Thyroid gland (tissue), 4 donors: ENCODE data around the gene HBG1. TPM values are rescaled to one million over a fixed set of nuclear protein-coding genes. Genes with fewer than 3 reads are reported as not detected.

Experiments used
- DNase-seq, 2 donors: peaks; one replicate each; pipeline ENCODE4 v3.0.0-alpha.2; 2019
- H3K27ac ChIP-seq, 3 donors: fragments of 200-600 bp; sonication (generic); 1 replicate in 2 of 3; 2 replicates in 1 of 3; pipeline ENCODE4 v1.5.1; 2016 to 2019; ENCODE audit warnings: mild to moderate bottlenecking in 1 of 3, moderate library complexity in 1 of 3
- H3K27me3 ChIP-seq: fragments of 200-600 bp; sonication (generic); one replicate; pipeline ENCODE4 v1.5.1; 2019
- H3K36me3 ChIP-seq, 2 donors: fragments of 200-600 bp; sonication (generic); one replicate each; pipeline ENCODE4 v1.5.1; 2016 to 2019
- H3K4me1 ChIP-seq, 2 donors: fragments of 200-600 bp; sonication (generic); one replicate each; pipeline ENCODE4 v1.5.1; 2017 to 2019
- H3K4me3 ChIP-seq, 3 donors: fragments of 200-600 bp; sonication (generic); replicated peaks in 1 of 3; 1 replicate in 2 of 3; 2 replicates in 1 of 3; pipeline ENCODE4 v1.5.1; 2016; ENCODE audit warnings: mild to moderate bottlenecking in 1 of 3
- H3K9me3 ChIP-seq: fragments of 200-600 bp; sonication (generic); one replicate; pipeline ENCODE4 v1.5.1; 2017
- CTCF ChIP-seq, 6 experiments: fragments of 200-600 bp in 3 of 6; fragments of 450-650 bp in 3 of 6; sonication (generic) in 3 of 6; IDR thresholded peaks; one replicate each; pipeline ENCODE4 v1.5.1; 2016 to 2019; ENCODE audit warnings: antibody characterized with exemption in 6 of 6, mild to moderate bottlenecking in 2 of 6, inconsistent platforms in 1 of 6, moderate library complexity in 1 of 6
- POLR2A ChIP-seq, 2 donors: fragments of 450-650 bp; IDR thresholded peaks; one replicate each; pipeline ENCODE4 v1.6.1; 2017; ENCODE audit warnings: antibody characterized with exemption in 2 of 2, mild to moderate bottlenecking in 2 of 2, moderate library complexity in 1 of 2
- WGBS, 2 donors: methylation state at CpG; one replicate each; pipeline ENCODE4 v1.1.5; 2017; 5-methylcytosine and 5-hydroxymethylcytosine counted together
- intact Hi-C: fragments of 100-400 bp; cut with DNase I; formaldehyde crosslinking; loops from one replicate; pipeline ENCODE4 v1.15.1; 2023
- total RNA-seq, 4 donors: library from RNA; depleted of rRNA; stranded (reverse); fragments of >200 nt; gene quantifications; one replicate each; pipeline ENCODE4 v1.2.3, GENCODE V29; 2016

HBG1 gene
- total RNA-seq, 4 donors from 2014 or later = not detected

GRCh38 chr11:5239046-5239445 is 10.6 kb downstream of the HBG1 start:
- no peaks in the 10 kb centered on the region for H3K9me3 ChIP-seq
- no peaks in the 10 kb centered on the region for H3K27me3 ChIP-seq
- no peak overlapping the region for H3K27ac ChIP-seq
- H3K36me3 ChIP-seq = no peaks in the 10 kb centered on the region
- TF ChIP-seq CTCF (IDR thresholded peaks at IDR 0.05) = no peak
- no peak for TF ChIP-seq POLR2A (IDR thresholded peaks at IDR 0.05)
- H3K4me1 ChIP-seq = no peaks in the 10 kb centered on the region
- intact Hi-C loops = no loop called here
- H3K4me3 ChIP-seq = no peak overlapping the region
- DNase-seq = no peak

- no peak overlapping the region for H3K4me3 ChIP-seq
- WGBS, 2 donors = 57 to 60% methylated on average over 2 of the region's 2 CpGs
- H3K9me3 ChIP-seq = no peaks in the 10 kb centered on the region
- intact Hi-C loops = no loop called here
- DNase-seq = no peak
- H3K36me3 ChIP-seq = no peaks in the 10 kb centered on the region
- no peaks in the 10 kb centered on the region for H3K4me1 ChIP-seq
- no peak for TF ChIP-seq CTCF (IDR thresholded peaks at IDR 0.05)
- no peak for TF ChIP-seq POLR2A (IDR thresholded peaks at IDR 0.05)
- H3K27me3 ChIP-seq = no peaks in the 10 kb centered on the region
- H3K27ac ChIP-seq = no peak overlapping the region
Observed at GRCh38 chr11:5238486-5238885, 11.2 kb downstream of the HBG1 start.

- no peak for DNase-seq
- no peak overlapping the region for H3K4me3 ChIP-seq
- intact Hi-C loops = no loop called here
- no peak overlapping the region for H3K27ac ChIP-seq
- WGBS, 2 donors = 95 to 96% methylated on average over 2 of the region's 2 CpGs
- no peaks in the 10 kb centered on the region for H3K36me3 ChIP-seq
- H3K4me1 ChIP-seq = no peaks in the 10 kb centered on the region
- TF ChIP-seq POLR2A (IDR thresholded peaks at IDR 0.05) (no peak), CTCF (IDR thresholded peaks at IDR 0.05) (no peak)
- no peaks in the 10 kb centered on the region for H3K9me3 ChIP-seq
- H3K27me3 ChIP-seq = no peaks in the 10 kb centered on the region
Observed at GRCh38 chr11:5237420-5237819, 12.2 kb downstream of the HBG1 start.

DNA sequence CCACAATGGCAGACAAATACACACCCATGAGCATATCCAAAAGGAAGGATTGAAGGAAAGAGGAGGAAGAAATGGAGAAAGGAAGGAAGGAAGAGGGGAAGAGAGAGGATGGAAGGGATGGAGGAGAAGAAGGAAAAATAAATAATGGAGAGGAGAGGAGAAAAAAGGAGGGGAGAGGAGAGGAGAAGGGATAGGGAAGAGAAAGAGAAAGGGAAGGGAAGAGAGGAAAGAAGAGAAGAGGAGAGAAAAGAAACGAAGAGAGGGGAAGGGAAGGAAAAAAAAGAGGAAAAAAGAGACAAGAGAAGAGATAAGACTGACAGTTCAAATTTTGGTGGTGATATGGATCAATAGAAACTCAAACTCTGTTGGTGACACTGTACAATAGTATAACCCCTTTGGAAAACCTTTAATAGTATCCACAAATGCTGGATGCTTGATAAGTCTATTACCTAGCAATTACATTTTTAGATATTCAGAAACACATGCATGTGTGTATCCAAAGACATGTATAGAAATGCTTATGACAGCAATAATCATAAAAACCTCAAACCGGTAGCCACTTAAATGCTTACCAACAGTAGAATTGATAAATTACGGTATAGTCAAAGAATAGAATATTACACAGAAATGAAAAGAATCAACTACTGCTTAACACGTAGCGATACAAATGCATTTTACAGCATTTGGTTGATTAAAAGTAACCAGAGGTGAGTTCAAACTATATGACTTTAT is 14.1 kb downstream of the HBG1 start:
- no peak for DNase-seq
- WGBS, 2 donors = 88 to 93% methylated on average over 5 of the region's 5 CpGs
- Histone ChIP-seq H3K27ac (no peak overlapping the region), H3K4me1 (no peaks in the 10 kb centered on the region), H3K36me3 (no peaks in the 10 kb centered on the region), H3K4me3 (no peak overlapping the region), H3K9me3 (no peaks in the 10 kb centered on the region), H3K27me3 (no peaks in the 10 kb centered on the region)
- intact Hi-C loops = no loop called here
- TF ChIP-seq POLR2A (IDR thresholded peaks at IDR 0.05) (no peak), CTCF (IDR thresholded peaks at IDR 0.05) (no peak)

DNA sequence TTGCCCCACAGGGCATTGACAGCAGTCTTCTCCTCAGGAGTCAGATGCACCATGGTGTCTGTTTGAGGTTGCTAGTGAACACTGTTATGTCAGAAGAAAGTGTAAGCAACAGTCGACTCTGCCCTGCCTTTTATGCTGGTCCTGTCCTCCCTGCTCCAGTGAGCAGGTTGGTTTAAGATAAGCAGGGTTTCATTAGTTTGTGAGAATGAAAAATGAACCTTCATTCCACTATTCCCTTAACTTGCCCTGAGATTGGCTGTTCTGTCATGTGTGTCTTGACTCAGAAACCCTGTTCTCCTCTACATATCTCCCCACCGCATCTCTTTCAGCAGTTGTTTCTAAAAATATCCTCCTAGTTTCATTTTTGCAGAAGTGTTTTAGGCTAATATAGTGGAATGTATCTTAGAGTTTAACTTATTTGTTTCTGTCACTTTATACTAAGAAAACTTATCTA is 15.2 kb downstream of the HBG1 start, which contains the start of gene HBD:
TSS of gene HBD (minus strand) at position 103 of the 454 bp plus-strand sequence. CDS start at position 53, 50 bp downstream.
- H3K9me3 ChIP-seq = no peaks in the 10 kb centered on the region
- no peaks in the 10 kb centered on the region for H3K4me1 ChIP-seq
- no peak within 1 kb of the TSS for H3K4me3 ChIP-seq
- no peaks in the 10 kb centered on the region for H3K36me3 ChIP-seq
- TF ChIP-seq CTCF (IDR thresholded peaks at IDR 0.05) (no peak), POLR2A (IDR thresholded peaks at IDR 0.05) (no peak)
- H3K27ac ChIP-seq = no peak within 1 kb of the TSS
- no peak for DNase-seq
- intact Hi-C loops = no loop called here
- WGBS, 2 donors = 19 to 25% methylated on average over 2 of the region's 2 CpGs
- no peaks in the 10 kb centered on the region for H3K27me3 ChIP-seq
